Pancreas (tissue), 10 donors: ENCODE data around the gene NEK4. TPM values are rescaled to one million over a fixed set of nuclear protein-coding genes. Genes with fewer than 3 reads are reported as not detected.

Source experiments
- ATAC-seq, 4 donors: fragments of 200-7000 bp; cut with Tn5 transposase; one replicate each; pipeline versions ENCODE4 v1.8.0 to v1.9.1; 2020; ENCODE audit warnings: mild to moderate bottlenecking in 4 of 4, moderate library complexity in 4 of 4
- DNase-seq, 6 donors: peaks; one replicate each; pipeline ENCODE4 v3.0.0-alpha.2; 2020
- FAIRE-seq: peaks from 2 replicates; lab custom pipeline; 2012; peaks lifted over from hg19 to GRCh38; lab: Jason Lieb, UNC
- H3K27ac ChIP-seq, 4 donors: fragments of 200-600 bp; sonication (generic); 1 replicate in 3 of 4; 2 replicates in 1 of 4; pipeline versions ENCODE4 v1.5.0 to v1.8.0; 2020
- H3K27me3 ChIP-seq, 4 donors: fragments of 200-600 bp; one replicate each; pipeline ENCODE4 v1.8.0; 2021
- H3K36me3 ChIP-seq, 3 donors: fragments of 200-600 bp; sonication (generic) in 1 of 3; one replicate each; pipeline versions ENCODE4 v1.5.0 to v1.8.0; 2020 to 2021
- H3K4me1 ChIP-seq, 3 donors: fragments of 200-600 bp; one replicate each; pipeline ENCODE4 v1.8.0; 2021
- H3K4me3 ChIP-seq, 4 donors: fragments of 200-600 bp; sonication (generic) in 2 of 4; one replicate each; pipeline versions ENCODE4 v1.5.0 to v1.8.0; 2020 to 2021
- H3K9me3 ChIP-seq, 4 donors: fragments of 200-600 bp; one replicate each; pipeline ENCODE4 v1.8.0; 2021
- CTCF ChIP-seq, 4 donors: fragments of 200-600 bp; sonication (generic) in 3 of 4; IDR thresholded peaks; one replicate each; pipeline versions ENCODE4 v1.5.0 to v1.8.0; 2021; ENCODE audit warnings: antibody characterized with exemption in 4 of 4
- WGBS, 2 donors: extraction: QIAGEN DNeasy Blood & Tissue Kit; methylation state at CpG; one replicate each; pipeline ENCODE4 v1.1.7; 2013; 5-methylcytosine and 5-hydroxymethylcytosine counted together
- intact Hi-C, 3 donors: fragments of 100-400 bp; cut with DNase I; formaldehyde crosslinking; loops; one replicate each; pipeline versions ENCODE4 v1.11.1 to v1.14.2; 2022
- polyA plus RNA-seq, 2 donors: library from polyadenylated mRNA; stranded (reverse); fragments of 200-250 nt; gene quantifications; one replicate each; pipeline ENCODE4 v1.2.3, GENCODE V29; 2013
- total RNA-seq, 6 donors: library from RNA; stranded (reverse); fragmentation: NEBNext Ultra II Directional in 4 of 6; extraction: Animal tissue kit (Norgen Biotek cat#: 25700) in 4 of 6; gene quantifications; one replicate each; pipeline versions ENCODE4 v1.2.1 to v1.2.4, GENCODE V29; 2021 to 2023
- donor health status: healthy with polysubstance abuse.
- donor health status: DM: no; HTN: no; CAD: no; lungs with moderate emphysema.
- donor health status: DM: no; HTN: no; CAD: no.
- donor health status: control.
- donor health status: control.
- donor health status: Bipolar disorder and iron deficiency.
- donor health status: DM: yes; HTN: yes; CAD: no.
- donor health status: DM: no; HTN: no; CAD: no.
- donor health status: DM: no; HTN: no; CAD: no.
- donor health status: DM: yes; HTN: yes; CAD: no.

The NEK4 gene
- total and polyA plus RNA-seq, 8 donors: 4.0 to 22.0 (median 14.8) TPM

GRCh38 chr3:52788890-52789745 is 18.4 kb upstream of the NEK4 start:
- FAIRE-seq (no peak), DNase-seq (peak in 1 of 6 donors; percentile 17), ATAC-seq (no peak)
- Histone ChIP-seq H3K9me3 (no peaks in the 10 kb centered on the region), H3K27ac (no peak overlapping the region), H3K36me3 (no peaks in the 10 kb centered on the region), H3K4me3 (no peak overlapping the region), H3K4me1 (no peaks in the 10 kb centered on the region), H3K27me3 (no peaks in the 10 kb centered on the region)
- TF ChIP-seq CTCF (IDR thresholded peaks at IDR 0.05): no peak
- intact Hi-C loops: no loop called here
- WGBS, 2 donors: 77 to 78% methylated on average over 16 of the region's 16 CpGs

- H3K36me3 ChIP-seq: no peaks in the 10 kb centered on the region
- intact Hi-C loops: no loop called here
- 74 to 84% methylated on average over 16 to 17 of the region's 17 CpGs for WGBS, 2 donors
- ATAC-seq (no peak), DNase-seq (peak in 1 of 6 donors; percentile 43), FAIRE-seq (no peak)
- no peaks in the 10 kb centered on the region for H3K27me3 ChIP-seq
- H3K4me1 ChIP-seq: no peaks in the 10 kb centered on the region
- no peak for TF ChIP-seq CTCF (IDR thresholded peaks at IDR 0.05)
- no peak overlapping the region for H3K4me3 ChIP-seq
- no peak overlapping the region for H3K27ac ChIP-seq
- no peaks in the 10 kb centered on the region for H3K9me3 ChIP-seq
Observed at GRCh38 chr3:52787672-52788625, 17.2 kb upstream of the NEK4 start.

- TF ChIP-seq CTCF (IDR thresholded peaks at IDR 0.05): no peak
- WGBS, 2 donors: 80% methylated on average over 11 of the region's 11 CpGs
- no peaks in the 10 kb centered on the region for H3K4me1 ChIP-seq
- intact Hi-C loops: no loop called here
- H3K9me3 ChIP-seq: no peaks in the 10 kb centered on the region
- H3K27ac ChIP-seq: no peak overlapping the region
- FAIRE-seq (no peak), ATAC-seq (no peak), DNase-seq (peak in 1 of 6 donors; percentile 42)
- H3K27me3 ChIP-seq: no peaks in the 10 kb centered on the region
- H3K36me3 ChIP-seq: no peaks in the 10 kb centered on the region
- H3K4me3 ChIP-seq: no peak overlapping the region
Observed at GRCh38 chr3:52787246-52787645, 16.5 kb upstream of the NEK4 start.

- Histone ChIP-seq H3K36me3 (no peaks in the 10 kb centered on the region), H3K4me3 (no peak overlapping the region), H3K27me3 (no peaks in the 10 kb centered on the region), H3K9me3 (no peaks in the 10 kb centered on the region), H3K27ac (no peak overlapping the region), H3K4me1 (no peaks in the 10 kb centered on the region)
- TF ChIP-seq CTCF (IDR thresholded peaks at IDR 0.05): no peak
- intact Hi-C loops: no loop called here
- DNase-seq (peak in 1 of 6 donors; percentile 38), ATAC-seq (no peak), FAIRE-seq (no peak)
- 72 to 75% methylated on average over 19 of the region's 19 CpGs for WGBS, 2 donors
Observed at GRCh38 chr3:52786330-52787215, 15.8 kb upstream of the NEK4 start.
